GM12891 (cell line): ENCODE results near the gene ERFE.

Source experiments
- DNase-seq: peaks from one replicate; pipeline ENCODE4 v3.0.0; 2011; ENCODE audit warnings: low spot score; ENCODE audit not compliant: insufficient read length
- FAIRE-seq: peaks from 2 replicates; lab custom pipeline; 2011; peaks lifted over from hg19 to GRCh38; lab: Jason Lieb, UNC
- PAX5 ChIP-seq: IDR thresholded peaks from 2 replicates; pipeline ENCODE4 v1.6.1; 2011; ENCODE audit warnings: low read length, moderate library complexity, mild to moderate bottlenecking; ENCODE audit not compliant: insufficient read depth, severe bottlenecking
- POLR2A ChIP-seq: IDR thresholded peaks from 2 replicates; pipeline ENCODE4 v1.6.1; 2011; ENCODE audit warnings: low read depth, low read length, control low read depth
- POLR2AphosphoS5 ChIP-seq: IDR thresholded peaks from 2 replicates; pipeline ENCODE4 v1.6.1; 2011; ENCODE audit warnings: low read depth, low read length, control low read depth
- POU2F2 ChIP-seq: IDR thresholded peaks from 2 replicates; pipeline ENCODE4 v1.6.1; 2011; ENCODE audit warnings: low read depth, mild to moderate bottlenecking, control low read depth, low read length, moderate library complexity
- SPI1 ChIP-seq: IDR thresholded peaks from 2 replicates; pipeline ENCODE4 v1.6.1; 2011; ENCODE audit warnings: low read depth, low read length, control low read depth
- TAF1 ChIP-seq: IDR thresholded peaks from 2 replicates; pipeline ENCODE4 v1.6.1; 2011; ENCODE audit warnings: low read depth, low read length, control low read depth

The ERFE gene

GRCh38 chr2:238155051-238155760, 3.6 kb upstream of the ERFE start:
- FAIRE-seq, result no peak
- TF ChIP-seq PAX5 (no peak), POLR2AphosphoS5 (no peak), TAF1 (no peak), SPI1 (no peak)
- no peak for DNase-seq

DNA sequence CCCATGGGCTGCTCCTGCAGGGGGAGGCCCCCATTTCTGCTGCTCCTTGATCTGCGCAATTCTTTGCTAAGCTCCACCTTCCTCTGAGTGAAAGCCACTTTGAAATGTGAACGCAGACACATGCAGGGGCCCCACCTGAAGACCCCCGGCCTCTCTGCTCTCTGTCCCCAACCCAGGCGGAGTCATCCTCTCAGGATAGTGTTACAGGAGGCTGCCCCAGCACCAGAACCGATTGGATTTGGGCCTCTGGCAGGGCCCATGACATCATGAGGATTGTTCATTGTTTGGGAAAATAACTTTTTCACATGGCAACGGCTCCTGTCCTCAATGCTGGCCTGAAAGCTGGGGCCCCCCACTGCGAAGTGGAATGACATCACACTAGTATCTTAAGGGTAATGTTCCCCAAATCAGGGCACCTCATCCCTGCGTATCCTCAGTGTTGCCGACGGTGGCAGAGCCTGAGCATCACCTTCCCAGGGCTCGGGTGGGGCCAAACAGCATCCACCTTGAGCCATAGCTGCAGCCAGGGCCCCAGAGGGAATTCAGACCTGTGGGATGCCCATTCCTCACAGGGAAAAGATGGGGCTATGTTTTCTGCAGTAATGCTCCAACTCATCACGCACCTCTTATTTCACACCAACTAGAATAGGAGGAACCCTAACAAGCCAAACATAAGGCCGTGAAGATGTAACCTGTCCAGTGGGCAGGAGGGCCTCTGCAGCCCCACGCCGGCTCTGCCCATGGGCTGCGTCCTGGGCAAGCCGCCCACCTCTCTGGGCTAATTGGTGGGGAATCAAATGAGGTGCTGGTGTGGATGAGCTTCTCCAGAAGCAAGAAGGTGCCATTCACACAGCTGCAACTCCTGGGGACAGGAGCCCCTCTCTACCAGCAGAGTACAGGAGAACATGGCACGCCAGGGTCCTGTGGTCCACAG, 2.7 kb upstream of the ERFE start:
- no peak for TF ChIP-seq TAF1
- no peak for TF ChIP-seq PAX5
- TF ChIP-seq POLR2AphosphoS5, result no peak
- no peak for TF ChIP-seq POU2F2
- TF ChIP-seq POLR2A, result no peak
- TF ChIP-seq SPI1, result no peak
- DNase-seq, result no peak
- no peak for FAIRE-seq

GRCh38 chr2:238157506-238158017, 1.2 kb upstream of the ERFE start:
- FAIRE-seq (no peak), DNase-seq (no peak)
- TF ChIP-seq POU2F2, result no peak
- no peak for TF ChIP-seq POLR2AphosphoS5
- TF ChIP-seq PAX5, result no peak
- TF ChIP-seq POLR2A, result no peak
- TF ChIP-seq SPI1, result no peak
- TF ChIP-seq TAF1, result no peak

DNA sequence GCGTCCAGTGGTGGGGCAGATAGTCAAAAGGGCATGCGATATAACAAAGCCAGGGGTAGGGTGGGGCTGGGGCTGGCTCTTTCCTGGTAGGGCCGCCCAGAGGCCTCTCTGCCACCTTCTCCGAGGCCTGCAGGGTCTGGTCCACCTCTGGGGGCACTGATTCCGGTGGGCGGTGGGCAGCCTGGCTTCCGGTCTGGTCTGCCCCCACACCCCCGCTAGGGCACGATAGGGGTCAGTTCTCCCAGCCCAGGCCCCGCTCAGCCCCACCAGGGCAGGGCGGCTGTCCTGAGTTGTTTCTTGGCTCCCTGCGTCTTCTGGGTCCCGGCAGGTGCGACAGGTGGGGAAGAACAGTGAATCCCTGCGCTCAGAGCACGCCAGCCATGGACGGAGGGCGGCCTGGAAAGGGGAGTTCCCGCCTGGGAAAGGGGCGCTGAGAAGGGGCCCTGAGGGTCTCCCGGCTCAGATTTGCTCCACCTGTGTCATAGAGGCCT, 707 bp upstream of the ERFE start:
- no peak for FAIRE-seq
- DNase-seq, result no peak
- TF ChIP-seq POU2F2, result no peak
- TF ChIP-seq PAX5, result no peak

GRCh38 chr2:238159071-238159539, 335 bp downstream of the ERFE start:
- DNase-seq (no peak), FAIRE-seq (no peak)
- TF ChIP-seq POLR2A, result no peak
- no peak for TF ChIP-seq POLR2AphosphoS5
- TF ChIP-seq PAX5, result no peak
- no peak for TF ChIP-seq TAF1
- no peak for TF ChIP-seq SPI1
- TF ChIP-seq POU2F2, result no peak

DNA sequence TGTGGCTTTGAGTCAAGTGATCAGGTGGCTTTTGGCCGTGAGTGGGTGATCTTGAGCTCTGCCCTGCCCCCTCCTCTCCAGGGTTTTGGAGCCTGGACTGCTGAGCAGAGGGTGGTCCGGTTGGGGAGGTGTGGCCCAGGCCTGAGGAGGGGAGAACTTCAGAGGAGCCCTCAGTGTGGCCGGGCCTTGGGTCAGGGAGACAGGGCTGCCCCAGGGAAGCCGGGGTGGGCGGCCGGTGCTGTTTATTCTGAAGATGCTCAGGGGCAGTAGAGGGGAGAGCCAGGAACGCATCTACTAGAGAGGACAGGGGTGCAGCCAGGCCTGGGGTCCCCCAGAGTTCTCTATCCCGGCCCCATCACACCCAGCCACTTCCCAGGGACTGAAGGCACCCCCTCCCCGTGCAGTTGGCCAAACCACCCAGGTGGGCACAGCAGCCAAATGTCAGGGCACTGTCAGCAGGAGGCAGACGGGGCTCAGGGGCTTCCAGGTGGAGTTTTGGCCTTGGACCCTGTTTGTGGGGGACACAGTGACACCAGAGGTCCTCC, 963 bp downstream of the ERFE start:
- FAIRE-seq, result no peak
- TF ChIP-seq PAX5 (no peak), SPI1 (no peak), TAF1 (no peak), POLR2A (no peak), POLR2AphosphoS5 (no peak), POU2F2 (no peak)
- no peak for DNase-seq

DNA sequence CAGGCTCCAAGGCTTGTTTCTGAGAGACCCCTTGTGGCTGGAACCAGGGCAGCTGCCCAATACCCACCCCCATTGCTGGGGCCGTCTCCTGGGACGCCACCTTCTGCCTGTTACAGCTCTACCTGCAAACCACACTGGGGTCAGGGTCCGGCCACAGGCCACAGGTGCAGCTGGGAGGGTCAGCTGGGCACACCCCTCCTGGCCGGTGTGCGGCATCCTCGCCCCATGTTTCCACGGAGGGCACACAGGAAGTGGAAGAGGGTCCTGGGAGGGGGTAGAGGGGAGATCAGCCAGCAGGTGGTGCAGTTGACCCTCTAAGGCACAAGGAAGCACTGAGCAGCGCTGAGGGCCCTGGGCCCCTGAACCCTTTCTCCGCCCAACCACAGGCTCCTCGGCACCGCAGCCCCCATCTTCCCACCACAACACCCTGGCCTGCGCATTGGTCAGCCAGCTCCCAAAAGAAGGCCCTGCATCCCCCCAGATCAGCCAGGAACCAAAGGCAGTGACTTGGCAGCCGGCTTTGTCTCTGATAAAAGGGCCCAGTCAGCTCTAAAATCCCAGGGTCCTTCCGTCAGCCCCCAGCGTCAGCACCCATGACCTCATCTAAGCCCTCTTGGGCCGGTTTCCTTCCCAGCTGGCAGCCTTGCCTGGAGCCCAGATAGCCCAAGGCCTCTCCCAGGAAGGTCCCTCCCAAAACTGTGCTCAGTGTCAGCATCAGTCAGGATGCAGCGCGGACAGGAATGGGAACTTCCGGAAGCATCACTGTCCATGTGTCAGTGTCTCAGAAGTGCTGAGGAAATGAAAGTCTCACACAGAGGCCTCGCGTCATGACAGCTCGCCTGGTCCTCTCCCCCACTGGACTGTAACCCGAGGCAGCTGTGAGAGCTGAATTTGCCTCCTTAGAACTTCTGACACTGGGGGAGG, 1.7 kb downstream of the ERFE start:
- FAIRE-seq (peak; percentile 85), DNase-seq (no peak)

GRCh38 chr2:238161291-238162051, 2.7 kb downstream of the ERFE start:
- FAIRE-seq (no peak), DNase-seq (no peak)
- no peak for TF ChIP-seq POLR2A
- TF ChIP-seq POU2F2, result no peak
- TF ChIP-seq SPI1, result no peak
- no peak for TF ChIP-seq TAF1
- no peak for TF ChIP-seq POLR2AphosphoS5
- TF ChIP-seq PAX5, result no peak

More for the DNA sequence above, 1.7 kb downstream of the ERFE start:
- TF ChIP-seq PAX5 (no peak), POLR2AphosphoS5 (no peak), SPI1 (no peak), POLR2A (no peak), POU2F2 (no peak), TAF1 (no peak)
